Muscle of leg (tissue), 16 donors: ENCODE data around the gene SLC3A2. TPM values are rescaled to one million over a fixed set of nuclear protein-coding genes. Genes with fewer than 3 reads are reported as not detected.

Experiments
- DNase-seq: peaks from one replicate; pipeline ENCODE4 v3.0.0; 2013
- H3K27ac ChIP-seq: one replicate; pipeline ENCODE4 v1.5.1; 2013; ENCODE audit warnings: mild to moderate bottlenecking, low read length, control low read depth
- H3K27me3 ChIP-seq: one replicate; pipeline ENCODE4 v1.6.1; 2013; ENCODE audit warnings: low read length; ENCODE audit not compliant: control insufficient read depth, insufficient read depth
- H3K36me3 ChIP-seq: one replicate; pipeline ENCODE4 v1.6.1; 2013; ENCODE audit warnings: low read length; ENCODE audit not compliant: control insufficient read depth, insufficient read depth
- H3K4me1 ChIP-seq: one replicate; pipeline ENCODE4 v1.6.1; 2013; ENCODE audit warnings: low read length; ENCODE audit not compliant: control insufficient read depth, insufficient read depth
- H3K4me3 ChIP-seq: one replicate; pipeline ENCODE4 v1.5.1; 2013; ENCODE audit warnings: low read length, control low read depth
- H3K9me3 ChIP-seq: replicated peaks from 2 replicates; pipeline ENCODE4 v1.6.1; 2013; ENCODE audit warnings: low read depth, low read length; ENCODE audit not compliant: control insufficient read depth
- WGBS: methylation state at CpG from one replicate; pipeline ENCODE4 v1.1.5; 2013; ENCODE audit warnings: missing lambda C conversion rate; ENCODE audit not compliant: insufficient coverage; 5-methylcytosine and 5-hydroxymethylcytosine counted together
- long read RNA-seq, 11 donors: transcript quantifications; one replicate each; lab custom pipeline, GENCODE V29; 2026
- polyA plus RNA-seq, 8 donors: library from polyadenylated mRNA; unstranded; fragments of 120-200 nt; gene quantifications; one replicate each; pipeline versions ENCODE4 v1.2.1 to v1.2.3, GENCODE V29; 2013; ENCODE audit warnings: inconsistent platforms in 1 of 8, low replicate concordance in 1 of 8; ENCODE audit not compliant: insufficient read length in 8 of 8, insufficient read depth in 1 of 8
- total RNA-seq: library from RNA; stranded (reverse); fragments of 120-200 nt; gene quantifications from one replicate; pipeline ENCODE4 v1.2.4, GENCODE V29; 2013

Gene SLC3A2
- total RNA-seq (41.8 TPM), polyA plus RNA-seq (10 to 100 TPM; 38.1 to 55.4 (median 43.0) TPM)
- long read RNA-seq, donor 1, transcript SLC3A2-201 (9 exons, 1,904 nt): major isoform, 5 of 7 reads
- long read RNA-seq, donor 1, partial matches to known transcripts: 0 of 7 reads
- long read RNA-seq, donor 1, other reads (novel, unspliced or antisense): 0 of 7 reads
- long read RNA-seq, donor 2, partial matches to known transcripts: 0 of 3 reads
- long read RNA-seq, donor 2, other reads (novel, unspliced or antisense): 0 of 3 reads
- long read RNA-seq, donor 3, transcript SLC3A2-201 (9 exons, 1,904 nt): major isoform, 14 of 21 reads
- long read RNA-seq, donor 3, partial matches to known transcripts: 0 of 21 reads
- long read RNA-seq, donor 3, other reads (novel, unspliced or antisense): 0 of 21 reads
- long read RNA-seq, donor 4, partial matches to known transcripts: 0 of 6 reads
- long read RNA-seq, donor 4, other reads (novel, unspliced or antisense): 0 of 6 reads
- long read RNA-seq, donor 5, transcript SLC3A2-201 (9 exons, 1,904 nt): major isoform, 14 of 18 reads
- long read RNA-seq, donor 5, partial matches to known transcripts: 0 of 18 reads
- long read RNA-seq, donor 5, other reads (novel, unspliced or antisense): 0 of 18 reads
- long read RNA-seq, donor 6, transcript SLC3A2-201 (9 exons, 1,904 nt): major isoform, 21 of 27 reads
- long read RNA-seq, donor 6, partial matches to known transcripts: 0 of 27 reads
- long read RNA-seq, donor 6, other reads (novel, unspliced or antisense): 0 of 27 reads
- long read RNA-seq, donor 7, transcript SLC3A2-201 (9 exons, 1,904 nt): major isoform, 5 of 10 reads
- long read RNA-seq, donor 7, partial matches to known transcripts: 0 of 10 reads
- long read RNA-seq, donor 7, other reads (novel, unspliced or antisense): 0 of 10 reads
- long read RNA-seq, donor 8, transcript SLC3A2-201 (9 exons, 1,904 nt): major isoform, 8 of 12 reads
- long read RNA-seq, donor 8, partial matches to known transcripts: 0 of 12 reads
- long read RNA-seq, donor 8, other reads (novel, unspliced or antisense): 0 of 12 reads
- long read RNA-seq, donor 9, partial matches to known transcripts: 0 of 8 reads
- long read RNA-seq, donor 9, other reads (novel, unspliced or antisense): 0 of 8 reads
- long read RNA-seq, donor 10, transcript SLC3A2-201 (9 exons, 1,904 nt): major isoform, 8 of 8 reads
- long read RNA-seq, donor 10, partial matches to known transcripts: 0 of 8 reads
- long read RNA-seq, donor 10, other reads (novel, unspliced or antisense): 0 of 8 reads
- long read RNA-seq, donor 11, transcript SLC3A2-201 (9 exons, 1,904 nt): major isoform, 7 of 12 reads
- long read RNA-seq, donor 11, partial matches to known transcripts: 0 of 12 reads
- long read RNA-seq, donor 11, other reads (novel, unspliced or antisense): 0 of 12 reads

DNA sequence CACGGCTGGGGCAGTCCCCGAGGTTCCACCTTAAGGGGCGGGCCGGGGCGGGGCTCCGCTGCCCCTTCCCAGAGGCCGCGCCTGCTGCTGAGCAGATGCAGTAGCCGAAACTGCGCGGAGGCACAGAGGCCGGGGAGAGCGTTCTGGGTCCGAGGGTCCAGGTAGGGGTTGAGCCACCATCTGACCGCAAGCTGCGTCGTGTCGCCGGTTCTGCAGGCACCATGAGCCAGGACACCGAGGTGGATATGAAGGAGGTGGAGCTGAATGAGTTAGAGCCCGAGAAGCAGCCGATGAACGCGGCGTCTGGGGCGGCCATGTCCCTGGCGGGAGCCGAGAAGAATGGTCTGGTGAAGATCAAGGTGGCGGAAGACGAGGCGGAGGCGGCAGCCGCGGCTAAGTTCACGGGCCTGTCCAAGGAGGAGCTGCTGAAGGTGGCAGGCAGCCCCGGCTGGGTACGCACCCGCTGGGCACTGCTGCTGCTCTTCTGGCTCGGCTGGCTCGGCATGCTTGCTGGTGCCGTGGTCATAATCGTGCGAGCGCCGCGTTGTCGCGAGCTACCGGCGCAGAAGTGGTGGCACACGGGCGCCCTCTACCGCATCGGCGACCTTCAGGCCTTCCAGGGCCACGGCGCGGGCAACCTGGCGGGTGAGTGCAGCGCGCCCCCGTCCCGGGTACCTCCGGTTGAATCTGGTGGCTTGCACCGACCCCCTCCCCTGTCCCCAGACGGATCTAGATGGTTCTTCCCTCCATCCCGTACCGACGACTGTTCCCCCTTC is at the start of gene SLC3A2:
Gene SLC3A2, plus strand, starts transcription at position 94 of the 776 bp plus-strand sequence. Its CDS starts 128 bp downstream, at position 222.
- under 1% methylated on average over 69 of the region's 69 CpGs for WGBS
- no peaks in the 10 kb centered on the region for H3K27me3 ChIP-seq
- peaks cover 40% of the 10 kb centered on the region for H3K4me1 ChIP-seq
- peaks cover 37% of the 10 kb centered on the region for H3K36me3 ChIP-seq
- peak within 1 kb of the TSS; percentile 100 for H3K27ac ChIP-seq
- H3K9me3 ChIP-seq: no peaks in the 10 kb centered on the region
- DNase-seq: peak; percentile 95
- peak within 1 kb of the TSS; percentile 99 for H3K4me3 ChIP-seq

DNA sequence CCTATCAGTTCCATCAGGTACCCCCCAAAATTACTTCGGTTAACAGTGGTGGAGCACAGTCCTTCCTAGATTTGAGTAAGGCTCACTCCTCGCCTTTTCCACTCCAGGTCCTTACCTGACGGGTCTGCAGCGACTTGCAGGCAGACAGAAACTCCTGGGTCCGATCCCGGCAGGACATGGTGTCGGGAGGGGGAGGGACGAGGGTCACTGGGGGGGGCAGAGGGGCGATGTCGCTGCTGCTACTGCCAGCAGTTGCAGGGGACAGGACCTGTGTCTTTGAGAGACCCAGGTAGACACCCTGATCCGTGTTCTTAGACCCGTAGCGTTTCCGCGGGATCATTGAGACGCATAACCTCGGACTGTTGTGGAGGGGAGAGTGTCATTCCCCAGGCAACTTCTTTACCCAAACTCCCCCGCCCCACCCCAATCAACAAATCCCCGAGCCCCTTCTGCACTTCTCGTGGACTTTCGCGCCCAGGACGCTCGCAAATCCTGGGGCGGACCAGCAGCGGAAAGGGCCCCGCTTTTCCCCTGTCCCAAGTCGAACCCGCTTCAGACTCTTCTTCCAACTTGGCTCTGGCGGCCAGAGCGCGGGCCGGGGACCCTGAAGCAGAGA is 49.7 kb upstream of the SLC3A2 start:
- Histone ChIP-seq H3K27me3 (no peaks in the 10 kb centered on the region), H3K9me3 (no peaks in the 10 kb centered on the region), H3K27ac (peak overlapping the region; percentile 100), H3K4me3 (peak overlapping the region; percentile 97), H3K4me1 (peaks cover 27% of the 10 kb centered on the region), H3K36me3 (peaks cover 48% of the 10 kb centered on the region)
- DNase-seq: no peak
- WGBS: under 1% methylated on average over 24 of the region's 33 CpGs

DNA sequence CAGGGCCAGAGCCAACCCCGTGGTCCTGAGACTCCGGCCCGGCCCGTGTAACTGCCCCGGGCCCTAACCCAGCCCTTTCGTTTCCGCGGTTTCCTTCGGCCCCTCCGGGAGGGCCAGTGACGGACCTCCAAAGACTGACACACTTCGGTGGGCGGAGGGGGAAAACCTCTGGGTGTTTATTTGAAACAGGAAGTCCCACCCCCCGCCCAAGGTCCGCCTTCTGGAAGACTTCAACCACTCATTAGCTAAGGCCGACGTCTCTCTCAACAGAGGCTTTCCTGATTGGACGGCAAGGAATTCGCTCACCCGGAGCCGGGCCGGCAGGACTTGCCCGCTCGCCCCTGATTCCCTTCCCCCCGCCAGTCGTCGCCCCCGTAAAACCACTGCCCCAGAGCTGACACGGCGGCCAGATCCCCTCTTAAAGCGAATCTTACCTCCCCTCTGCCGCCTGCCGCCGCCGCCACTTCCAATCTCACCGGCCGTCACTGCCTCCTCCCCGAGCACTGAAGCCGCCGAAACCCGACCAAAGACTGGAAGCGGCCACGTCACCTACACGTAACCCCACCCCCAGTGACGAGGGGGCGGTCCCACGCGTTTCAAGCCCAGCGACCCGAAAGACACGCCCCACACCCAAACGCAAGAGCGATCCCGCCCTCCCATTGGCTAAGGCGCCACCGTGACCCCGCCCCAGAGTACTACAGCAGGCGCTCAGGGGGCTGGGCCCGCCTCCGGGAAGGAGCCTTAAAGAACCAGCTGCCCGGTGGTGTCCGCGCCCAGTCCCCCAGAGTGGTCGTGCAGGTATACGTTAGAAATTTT is 49.0 kb upstream of the SLC3A2 start, which contains the start of gene STX5:
Gene STX5, minus strand, starts transcription at position 532 of the 816 bp plus-strand sequence. CDS start 808 bp downstream, outside the sequence.
- no peaks in the 10 kb centered on the region for H3K27me3 ChIP-seq
- H3K9me3 ChIP-seq: no peaks in the 10 kb centered on the region
- H3K27ac ChIP-seq: peak within 1 kb of the TSS; percentile 100
- peaks cover 52% of the 10 kb centered on the region for H3K36me3 ChIP-seq
- WGBS: under 1% methylated on average over 49 of the region's 65 CpGs
- DNase-seq: peak; percentile 99
- peak within 1 kb of the TSS; percentile 97 for H3K4me3 ChIP-seq
- H3K4me1 ChIP-seq: peaks cover 27% of the 10 kb centered on the region

DNA sequence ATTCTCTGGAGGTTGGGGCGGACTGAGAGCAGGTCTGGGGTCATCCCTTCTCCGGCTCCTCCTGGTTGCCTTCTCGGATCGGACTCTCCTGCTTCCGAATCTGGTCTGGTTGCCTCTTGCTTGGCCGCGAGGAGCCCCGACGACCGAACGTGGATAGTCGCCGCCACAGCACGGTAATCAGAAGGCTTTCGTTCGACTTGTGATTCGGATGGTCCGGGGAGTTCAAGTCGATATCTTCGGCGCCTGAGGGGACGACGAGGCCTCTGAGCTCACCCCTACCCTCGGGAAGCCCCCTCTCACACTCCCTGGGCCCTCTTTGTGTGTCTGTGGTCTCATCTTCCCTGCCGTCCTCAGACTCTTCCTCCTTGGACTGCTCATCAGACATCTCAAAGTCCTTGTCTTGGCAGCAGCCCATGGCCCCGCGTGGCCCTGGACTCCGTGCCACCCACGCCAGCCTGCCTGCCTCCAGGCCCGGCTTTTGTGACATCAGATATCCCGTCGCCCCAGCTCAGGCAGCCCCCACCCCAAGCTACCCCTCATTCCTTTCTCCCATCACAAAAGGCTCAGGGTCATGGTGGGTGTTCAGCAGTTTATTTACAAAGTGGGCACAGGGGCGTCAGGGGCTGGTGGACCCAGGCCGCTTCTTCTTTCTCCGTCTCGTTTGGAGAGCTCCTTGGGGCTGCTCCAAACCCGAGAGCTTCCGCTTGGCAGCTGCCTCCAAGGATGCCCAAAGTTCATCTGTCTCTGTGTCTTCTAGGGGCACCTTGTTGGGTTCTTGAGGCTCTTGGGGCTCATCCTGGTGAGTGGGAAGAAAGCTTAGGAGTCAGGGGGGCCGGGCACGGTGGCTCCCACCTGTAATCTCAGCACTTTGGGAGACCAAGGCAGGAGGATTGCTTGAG is 48.1 kb upstream of the SLC3A2 start, which contains the start of gene TEX54:
Gene TEX54, minus strand, starts transcription at position 506 of the 899 bp plus-strand sequence.
- peaks cover 45% of the 10 kb centered on the region for H3K36me3 ChIP-seq
- H3K4me1 ChIP-seq: peaks cover 27% of the 10 kb centered on the region

DNA sequence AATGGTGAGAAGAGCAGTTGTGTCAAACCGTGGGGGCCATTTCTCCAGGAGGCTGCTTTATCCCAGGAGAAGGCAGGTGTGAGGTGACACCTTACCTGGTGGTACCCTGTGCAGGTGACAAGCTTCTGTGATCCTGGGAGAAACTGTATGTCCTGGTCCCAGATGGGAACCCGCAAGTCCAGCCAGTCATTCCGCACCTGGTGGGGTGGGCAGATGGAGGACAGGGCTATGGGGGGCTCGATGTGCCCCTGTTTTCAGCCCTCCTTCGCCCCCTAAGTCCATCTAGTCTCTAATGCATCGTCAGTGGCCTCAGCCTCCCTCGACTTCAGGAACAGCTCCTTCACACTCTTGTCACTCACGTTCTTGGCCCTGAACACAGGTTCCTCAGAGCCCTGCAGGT is 45.4 kb upstream of the SLC3A2 start:
- Histone ChIP-seq H3K4me3 (no peak overlapping the region), H3K4me1 (peaks cover 27% of the 10 kb centered on the region), H3K27ac (no peak overlapping the region), H3K9me3 (no peaks in the 10 kb centered on the region), H3K27me3 (no peaks in the 10 kb centered on the region), H3K36me3 (peaks cover 38% of the 10 kb centered on the region)
- no peak for DNase-seq
- 97% methylated on average over 3 of the region's 8 CpGs for WGBS

More for the DNA sequence above, 48.1 kb upstream of the SLC3A2 start, which contains the start of gene TEX54:
- Histone ChIP-seq H3K27ac (peak within 1 kb of the TSS; percentile 100), H3K27me3 (no peaks in the 10 kb centered on the region), H3K4me3 (peak within 1 kb of the TSS; percentile 97), H3K9me3 (no peaks in the 10 kb centered on the region)
- DNase-seq: peak; percentile 56
- WGBS: 8% methylated on average over 34 of the region's 40 CpGs

DNA sequence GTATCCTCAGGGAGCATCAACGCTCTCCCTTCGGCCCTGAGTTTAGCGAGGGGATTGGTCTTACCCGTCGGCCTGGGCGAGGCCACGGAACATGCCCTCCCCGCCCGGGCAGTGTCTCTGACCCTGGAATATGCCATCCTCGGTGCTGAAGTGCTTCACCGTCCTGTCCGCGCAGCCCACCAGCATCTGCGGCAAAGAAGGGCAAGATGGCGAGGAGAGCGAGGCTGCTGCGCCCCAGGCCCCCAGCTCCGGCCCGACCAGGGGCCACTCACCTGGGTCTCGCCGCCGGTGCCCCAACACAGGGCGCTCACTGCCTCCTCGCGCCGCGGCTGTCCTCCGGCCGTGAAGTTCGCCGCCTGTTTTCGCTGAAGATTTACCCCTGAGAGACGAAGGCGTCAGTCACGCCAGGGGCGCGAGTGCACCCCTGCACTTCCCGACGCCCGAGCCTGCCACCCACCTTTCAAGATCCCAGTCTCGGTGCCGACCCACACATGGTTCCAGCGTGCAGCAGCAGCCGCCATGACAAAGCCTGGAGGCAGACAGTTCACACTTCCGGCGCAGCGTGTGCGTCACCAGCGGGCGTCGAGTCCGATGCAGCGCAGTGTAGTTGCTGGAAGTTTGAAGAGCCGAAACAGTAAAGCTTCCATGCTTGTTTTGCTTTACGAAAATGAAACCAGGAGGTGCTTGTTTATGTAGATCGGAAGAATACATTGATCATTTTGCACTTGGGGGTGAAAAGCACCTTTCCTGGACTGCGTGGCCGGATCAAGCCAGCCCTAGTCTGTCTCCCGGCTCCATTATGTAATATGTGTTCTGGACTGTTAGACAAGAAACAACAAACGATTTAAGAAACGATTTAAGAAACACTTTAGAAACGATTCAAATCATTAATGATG is 41.4 kb upstream of the SLC3A2 start, which contains the start of gene WDR74:
Gene WDR74, minus strand, starts transcription at position 541 of the 896 bp plus-strand sequence. Its CDS starts 20 bp downstream, at position 521.
- no peaks in the 10 kb centered on the region for H3K9me3 ChIP-seq
- under 1% methylated on average over 54 of the region's 62 CpGs for WGBS
- H3K27ac ChIP-seq: peak within 1 kb of the TSS; percentile 100
- peaks cover 29% of the 10 kb centered on the region for H3K4me1 ChIP-seq
- H3K4me3 ChIP-seq: peak within 1 kb of the TSS; percentile 99
- peak; percentile 98 for DNase-seq
- no peaks in the 10 kb centered on the region for H3K27me3 ChIP-seq
- H3K36me3 ChIP-seq: peaks cover 27% of the 10 kb centered on the region
